ENCODE measurements around the gene GPS2. TPM values are rescaled to one million over a fixed set of nuclear protein-coding genes. Genes with fewer than 3 reads are reported as not detected.

The GPS2 gene
- total RNA-seq, 4 donors from 2014 or later, result 34.0 to 68.3 (median 43.9) TPM

- no peak overlapping the region for H3K27ac ChIP-seq
- TF ChIP-seq CTCF (IDR thresholded peaks at IDR 0.05), result no peak
- no peak for TF ChIP-seq POLR2A (IDR thresholded peaks at IDR 0.05)
- no peak overlapping the region for H3K4me3 ChIP-seq
- intact Hi-C loops (cut with DNase I; ENCODE audit: low total_unique reads), result no loop called here
- no peak for DNase-seq
- H3K4me1 ChIP-seq, result peaks cover 10 to 17% of the 10 kb centered on the region in 2 donors
- no peaks in the 10 kb centered on the region for H3K27me3 ChIP-seq
- no peaks in the 10 kb centered on the region for H3K36me3 ChIP-seq
- no peaks in the 10 kb centered on the region for H3K9me3 ChIP-seq
These were observed 4.0 kb downstream of the GPS2 start for GRCh38 chr17:7311110-7311705.

- TF ChIP-seq CTCF (IDR thresholded peaks at IDR 0.05) (no peak), POLR2A (IDR thresholded peaks at IDR 0.05) (no peak)
- H3K4me1 ChIP-seq, result peaks cover 10 to 17% of the 10 kb centered on the region in 2 donors
- intact Hi-C loops (cut with DNase I; ENCODE audit: low total_unique reads), result no loop called here
- no peaks in the 10 kb centered on the region for H3K27me3 ChIP-seq
- peak overlapping the region in 1 of 2 donors; percentile 98 for H3K27ac ChIP-seq
- no peak overlapping the region for H3K4me3 ChIP-seq
- DNase-seq, result no peak
- H3K36me3 ChIP-seq, result no peaks in the 10 kb centered on the region
- no peaks in the 10 kb centered on the region for H3K9me3 ChIP-seq
These were observed 5.5 kb downstream of the GPS2 start for GRCh38 chr17:7309628-7310027.

GRCh38 chr17:7308625-7309433 lies 6.3 kb downstream of the GPS2 start:
- Histone ChIP-seq H3K27ac (peak overlapping the region; percentile 98 to 99), H3K4me1 (peaks cover 10 to 17% of the 10 kb centered on the region in 2 donors), H3K9me3 (no peaks in the 10 kb centered on the region), H3K4me3 (peak overlapping the region; percentile 64 to 100), H3K36me3 (no peaks in the 10 kb centered on the region), H3K27me3 (no peaks in the 10 kb centered on the region)
- TF ChIP-seq POLR2A (IDR thresholded peaks at IDR 0.05) (peak in 1 of 2 donors; percentile 15), CTCF (IDR thresholded peaks at IDR 0.05) (no peak)
- peak; percentile 69 to 74 for DNase-seq
- intact Hi-C loops (cut with DNase I; ENCODE audit: low total_unique reads), result no loop called here

GRCh38 chr17:7307686-7308624 lies 7.2 kb downstream of the GPS2 start:
- DNase-seq, result peak; percentile 52 to 68
- intact Hi-C loops (cut with DNase I; ENCODE audit: low total_unique reads), result no loop called here
- Histone ChIP-seq H3K27me3 (no peaks in the 10 kb centered on the region), H3K9me3 (no peaks in the 10 kb centered on the region), H3K36me3 (no peaks in the 10 kb centered on the region), H3K4me1 (peaks cover 10 to 17% of the 10 kb centered on the region in 2 donors), H3K4me3 (peak overlapping the region; percentile 64 to 100), H3K27ac (peak overlapping the region; percentile 98 to 99)
- TF ChIP-seq POLR2A (IDR thresholded peaks at IDR 0.05) (no peak), CTCF (IDR thresholded peaks at IDR 0.05) (no peak)

Measured in uterus (tissue), 4 donors.